ENCODE results near the gene PPP4R1. TPM values are rescaled to one million over a fixed set of nuclear protein-coding genes. Genes with fewer than 3 reads are reported as not detected.

PPP4R1 gene
- polyA plus RNA-seq, 1 donor from 2014 or later, result 127 TPM

DNA sequence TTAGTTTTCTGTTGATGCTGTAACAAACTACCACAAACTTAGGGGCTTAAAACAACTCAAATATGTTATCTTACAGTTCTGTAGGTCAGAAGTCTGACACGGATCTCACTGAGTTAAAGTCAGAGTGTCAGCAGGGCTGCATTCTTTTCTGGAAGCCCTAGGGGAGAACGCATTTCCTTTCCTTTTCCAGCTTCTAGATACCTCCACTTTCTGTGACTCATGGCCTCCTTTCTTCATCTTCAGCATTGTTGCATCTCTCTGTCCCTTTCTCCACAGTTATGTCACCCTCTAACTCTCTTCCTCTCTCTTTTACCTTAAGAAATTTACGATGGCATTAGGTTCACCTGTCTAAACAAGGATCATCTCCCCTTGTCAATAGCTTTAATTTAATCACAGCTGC lies 13.3 kb upstream of the PPP4R1 start:
- H3K27ac ChIP-seq (ENCODE audit: low read length), result no peak overlapping the region
- no peaks in the 10 kb centered on the region for H3F3A ChIP-seq (ENCODE audit: insufficient read depth, low read length, poor library complexity, severe bottlenecking)
- H3K27me3 ChIP-seq (ENCODE audit: insufficient read depth, low read depth, low read length), result no peaks in the 10 kb centered on the region
- no peak for TF ChIP-seq EZH2 (IDR thresholded peaks at IDR 0.05; ENCODE audit: borderline replicate concordance, insufficient read depth, low read length, poor library complexity, severe bottlenecking)
- no peaks in the 10 kb centered on the region for H3K9me2 ChIP-seq (ENCODE audit: insufficient read depth, low read length)
- H3K9ac ChIP-seq (ENCODE audit: low read length), result no peak overlapping the region
- H3K79me2 ChIP-seq (replicated peaks; ENCODE audit: insufficient read depth, low read length), result no peaks in the 10 kb centered on the region
- H2AFZ ChIP-seq (ENCODE audit: low read depth, low read length), result no peak overlapping the region
- no peaks in the 10 kb centered on the region for H3K9me3 ChIP-seq (ENCODE audit: low read length)
- H4K20me1 ChIP-seq (ENCODE audit: insufficient read depth), result no peaks in the 10 kb centered on the region
- no peak overlapping the region for H3K4me2 ChIP-seq (ENCODE audit: low read length)
- no peak overlapping the region for H3K4me3 ChIP-seq (ENCODE audit: low read length)
- H3K36me3 ChIP-seq (ENCODE audit: insufficient read depth, low read length), result no peaks in the 10 kb centered on the region

GRCh38 chr18:9619990-9620389 lies 5.6 kb upstream of the PPP4R1 start:
- H3K4me2 ChIP-seq (ENCODE audit: low read length), result no peak overlapping the region

DNA sequence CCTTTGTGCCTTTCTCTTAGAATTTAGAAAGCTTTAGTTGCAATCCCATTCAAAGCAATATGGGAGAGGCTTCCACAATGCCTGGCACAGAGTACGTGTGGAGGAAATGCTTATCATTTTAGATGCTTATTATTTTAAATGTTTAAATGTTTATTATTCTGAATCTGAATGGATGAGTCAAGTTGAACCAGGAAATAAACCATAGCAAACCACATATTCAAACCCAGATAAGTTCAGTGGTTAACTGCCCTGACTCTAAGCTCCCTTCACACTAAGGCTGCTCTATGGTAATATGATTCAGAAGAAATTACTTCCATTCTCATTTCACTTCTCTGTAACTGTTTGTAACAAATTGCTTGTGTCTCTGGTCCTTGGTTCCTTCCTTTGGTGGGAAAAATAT lies 5.2 kb upstream of the PPP4R1 start:
- Histone ChIP-seq H4K20me1 (ENCODE audit: insufficient read depth) (no peaks in the 10 kb centered on the region), H2AFZ (ENCODE audit: low read depth, low read length) (no peak overlapping the region), H3K9ac (ENCODE audit: low read length) (no peak overlapping the region), H3F3A (ENCODE audit: insufficient read depth, low read length, poor library complexity, severe bottlenecking) (peaks cover 2% of the 10 kb centered on the region), H3K4me3 (ENCODE audit: low read length) (no peak overlapping the region), H3K9me2 (ENCODE audit: insufficient read depth, low read length) (no peaks in the 10 kb centered on the region), H3K9me3 (ENCODE audit: low read length) (no peaks in the 10 kb centered on the region), H3K27me3 (ENCODE audit: insufficient read depth, low read depth, low read length) (no peaks in the 10 kb centered on the region), H3K36me3 (ENCODE audit: insufficient read depth, low read length) (no peaks in the 10 kb centered on the region), H3K79me2 (replicated peaks; ENCODE audit: insufficient read depth, low read length) (peaks cover 11% of the 10 kb centered on the region), H3K4me2 (ENCODE audit: low read length) (no peak overlapping the region), H3K27ac (ENCODE audit: low read length) (no peak overlapping the region)
- TF ChIP-seq EZH2 (IDR thresholded peaks at IDR 0.05; ENCODE audit: borderline replicate concordance, insufficient read depth, low read length, poor library complexity, severe bottlenecking) (no peak), POLR2AphosphoS5 (IDR thresholded peaks at IDR 0.05) (no peak), SMC3 (conservative IDR thresholded peaks at IDR 0.05; ENCODE audit: poor library complexity) (no peak), TAF1 (IDR thresholded peaks at IDR 0.05; ENCODE audit: low read depth) (no peak), EP300 (conservative IDR thresholded peaks at IDR 0.05; ENCODE audit: poor library complexity, severe bottlenecking) (no peak), MXI1 (conservative IDR thresholded peaks at IDR 0.05; ENCODE audit: poor library complexity, severe bottlenecking) (no peak), RAD21 (conservative IDR thresholded peaks at IDR 0.05) (no peak)
- TF ChIP-seq, protein P1, sequence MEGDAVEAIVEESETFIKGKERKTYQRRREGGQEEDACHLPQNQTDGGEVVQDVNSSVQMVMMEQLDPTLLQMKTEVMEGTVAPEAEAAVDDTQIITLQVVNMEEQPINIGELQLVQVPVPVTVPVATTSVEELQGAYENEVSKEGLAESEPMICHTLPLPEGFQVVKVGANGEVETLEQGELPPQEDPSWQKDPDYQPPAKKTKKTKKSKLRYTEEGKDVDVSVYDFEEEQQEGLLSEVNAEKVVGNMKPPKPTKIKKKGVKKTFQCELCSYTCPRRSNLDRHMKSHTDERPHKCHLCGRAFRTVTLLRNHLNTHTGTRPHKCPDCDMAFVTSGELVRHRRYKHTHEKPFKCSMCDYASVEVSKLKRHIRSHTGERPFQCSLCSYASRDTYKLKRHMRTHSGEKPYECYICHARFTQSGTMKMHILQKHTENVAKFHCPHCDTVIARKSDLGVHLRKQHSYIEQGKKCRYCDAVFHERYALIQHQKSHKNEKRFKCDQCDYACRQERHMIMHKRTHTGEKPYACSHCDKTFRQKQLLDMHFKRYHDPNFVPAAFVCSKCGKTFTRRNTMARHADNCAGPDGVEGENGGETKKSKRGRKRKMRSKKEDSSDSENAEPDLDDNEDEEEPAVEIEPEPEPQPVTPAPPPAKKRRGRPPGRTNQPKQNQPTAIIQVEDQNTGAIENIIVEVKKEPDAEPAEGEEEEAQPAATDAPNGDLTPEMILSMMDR (IDR thresholded peaks at IDR 0.05; ENCODE audit: poor library complexity, severe bottlenecking), result no peak
- TF ChIP-seq, protein P2, sequence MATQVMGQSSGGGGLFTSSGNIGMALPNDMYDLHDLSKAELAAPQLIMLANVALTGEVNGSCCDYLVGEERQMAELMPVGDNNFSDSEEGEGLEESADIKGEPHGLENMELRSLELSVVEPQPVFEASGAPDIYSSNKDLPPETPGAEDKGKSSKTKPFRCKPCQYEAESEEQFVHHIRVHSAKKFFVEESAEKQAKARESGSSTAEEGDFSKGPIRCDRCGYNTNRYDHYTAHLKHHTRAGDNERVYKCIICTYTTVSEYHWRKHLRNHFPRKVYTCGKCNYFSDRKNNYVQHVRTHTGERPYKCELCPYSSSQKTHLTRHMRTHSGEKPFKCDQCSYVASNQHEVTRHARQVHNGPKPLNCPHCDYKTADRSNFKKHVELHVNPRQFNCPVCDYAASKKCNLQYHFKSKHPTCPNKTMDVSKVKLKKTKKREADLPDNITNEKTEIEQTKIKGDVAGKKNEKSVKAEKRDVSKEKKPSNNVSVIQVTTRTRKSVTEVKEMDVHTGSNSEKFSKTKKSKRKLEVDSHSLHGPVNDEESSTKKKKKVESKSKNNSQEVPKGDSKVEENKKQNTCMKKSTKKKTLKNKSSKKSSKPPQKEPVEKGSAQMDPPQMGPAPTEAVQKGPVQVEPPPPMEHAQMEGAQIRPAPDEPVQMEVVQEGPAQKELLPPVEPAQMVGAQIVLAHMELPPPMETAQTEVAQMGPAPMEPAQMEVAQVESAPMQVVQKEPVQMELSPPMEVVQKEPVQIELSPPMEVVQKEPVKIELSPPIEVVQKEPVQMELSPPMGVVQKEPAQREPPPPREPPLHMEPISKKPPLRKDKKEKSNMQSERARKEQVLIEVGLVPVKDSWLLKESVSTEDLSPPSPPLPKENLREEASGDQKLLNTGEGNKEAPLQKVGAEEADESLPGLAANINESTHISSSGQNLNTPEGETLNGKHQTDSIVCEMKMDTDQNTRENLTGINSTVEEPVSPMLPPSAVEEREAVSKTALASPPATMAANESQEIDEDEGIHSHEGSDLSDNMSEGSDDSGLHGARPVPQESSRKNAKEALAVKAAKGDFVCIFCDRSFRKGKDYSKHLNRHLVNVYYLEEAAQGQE (IDR thresholded peaks at IDR 0.05; ENCODE audit: borderline replicate concordance), result no peak

More at GRCh38 chr18:9619990-9620389, 5.6 kb upstream of the PPP4R1 start:
- Histone ChIP-seq H3K4me3 (ENCODE audit: low read length) (no peak overlapping the region), H4K20me1 (ENCODE audit: insufficient read depth) (no peaks in the 10 kb centered on the region), H3K9me2 (ENCODE audit: insufficient read depth, low read length) (no peaks in the 10 kb centered on the region), H3K27me3 (ENCODE audit: insufficient read depth, low read depth, low read length) (no peaks in the 10 kb centered on the region), H3K27ac (ENCODE audit: low read length) (no peak overlapping the region), H3K9me3 (ENCODE audit: low read length) (no peaks in the 10 kb centered on the region), H3K79me2 (replicated peaks; ENCODE audit: insufficient read depth, low read length) (peaks cover 11% of the 10 kb centered on the region), H3K9ac (ENCODE audit: low read length) (no peak overlapping the region), H2AFZ (ENCODE audit: low read depth, low read length) (no peak overlapping the region), H3K36me3 (ENCODE audit: insufficient read depth, low read length) (no peaks in the 10 kb centered on the region), H3F3A (ENCODE audit: insufficient read depth, low read length, poor library complexity, severe bottlenecking) (peaks cover 2% of the 10 kb centered on the region)
- TF ChIP-seq SMC3 (conservative IDR thresholded peaks at IDR 0.05; ENCODE audit: poor library complexity), result no peak
- TF ChIP-seq RAD21 (conservative IDR thresholded peaks at IDR 0.05), result no peak
- TF ChIP-seq EZH2 (IDR thresholded peaks at IDR 0.05; ENCODE audit: borderline replicate concordance, insufficient read depth, low read length, poor library complexity, severe bottlenecking), result no peak
- TF ChIP-seq, protein P2 (IDR thresholded peaks at IDR 0.05; ENCODE audit: borderline replicate concordance), result no peak
- no peak for TF ChIP-seq TAF1 (IDR thresholded peaks at IDR 0.05; ENCODE audit: low read depth)
- TF ChIP-seq MXI1 (conservative IDR thresholded peaks at IDR 0.05; ENCODE audit: poor library complexity, severe bottlenecking), result no peak
- TF ChIP-seq EP300 (conservative IDR thresholded peaks at IDR 0.05; ENCODE audit: poor library complexity, severe bottlenecking), result no peak

Measured in neural cell (in vitro differentiated cells).